Tibial nerve (tissue), 4 donors: ENCODE data around the gene SSPN.

Experiments used
- EP300 ChIP-seq, 2 donors: sonication (generic); formaldehyde crosslinking; IDR thresholded peaks; one replicate each; pipeline ENCODE4 v1.6.1; 2017; ENCODE audit warnings: antibody characterized with exemption in 2 of 2, mild to moderate bottlenecking in 1 of 2
- POLR2A ChIP-seq, 2 donors: fragments of 450-650 bp; IDR thresholded peaks; one replicate each; pipeline ENCODE4 v1.6.1; 2017; ENCODE audit warnings: antibody characterized with exemption in 2 of 2, mild to moderate bottlenecking in 2 of 2, moderate library complexity in 2 of 2
- TF ChIP-seq, protein P1 (sequence below), 5 experiments: fragments of 200-600 bp in 3 of 5; fragments of 450-650 bp in 2 of 5; sonication (generic) in 3 of 5; IDR thresholded peaks; one replicate each; pipeline ENCODE4 v1.5.1; 2016 to 2019; ENCODE audit warnings: antibody characterized with exemption in 5 of 5, mild to moderate bottlenecking in 3 of 5, moderate library complexity in 2 of 5

DNA sequence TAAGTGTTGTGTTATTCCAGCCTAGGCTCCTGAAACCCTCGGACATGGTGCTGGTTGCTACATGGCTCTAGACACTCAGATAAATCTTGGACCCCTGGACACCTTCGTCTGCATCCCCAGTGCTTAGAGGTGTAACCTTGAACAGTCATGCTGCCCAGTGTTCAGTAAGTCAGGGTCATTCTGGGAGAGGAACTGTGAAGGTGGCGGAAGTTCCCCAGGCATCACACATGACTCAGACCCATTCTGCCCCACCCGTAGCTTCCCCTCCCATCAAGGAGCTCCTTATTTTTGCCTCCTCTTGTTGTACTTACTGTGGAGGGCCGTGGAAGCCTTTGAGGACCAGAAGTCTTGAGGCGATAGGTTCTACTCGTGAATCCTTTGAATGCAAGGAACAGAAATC, 18.1 kb upstream of the SSPN start:
- TF ChIP-seq, protein P1, sequence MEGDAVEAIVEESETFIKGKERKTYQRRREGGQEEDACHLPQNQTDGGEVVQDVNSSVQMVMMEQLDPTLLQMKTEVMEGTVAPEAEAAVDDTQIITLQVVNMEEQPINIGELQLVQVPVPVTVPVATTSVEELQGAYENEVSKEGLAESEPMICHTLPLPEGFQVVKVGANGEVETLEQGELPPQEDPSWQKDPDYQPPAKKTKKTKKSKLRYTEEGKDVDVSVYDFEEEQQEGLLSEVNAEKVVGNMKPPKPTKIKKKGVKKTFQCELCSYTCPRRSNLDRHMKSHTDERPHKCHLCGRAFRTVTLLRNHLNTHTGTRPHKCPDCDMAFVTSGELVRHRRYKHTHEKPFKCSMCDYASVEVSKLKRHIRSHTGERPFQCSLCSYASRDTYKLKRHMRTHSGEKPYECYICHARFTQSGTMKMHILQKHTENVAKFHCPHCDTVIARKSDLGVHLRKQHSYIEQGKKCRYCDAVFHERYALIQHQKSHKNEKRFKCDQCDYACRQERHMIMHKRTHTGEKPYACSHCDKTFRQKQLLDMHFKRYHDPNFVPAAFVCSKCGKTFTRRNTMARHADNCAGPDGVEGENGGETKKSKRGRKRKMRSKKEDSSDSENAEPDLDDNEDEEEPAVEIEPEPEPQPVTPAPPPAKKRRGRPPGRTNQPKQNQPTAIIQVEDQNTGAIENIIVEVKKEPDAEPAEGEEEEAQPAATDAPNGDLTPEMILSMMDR (IDR thresholded peaks at IDR 0.05), result no peak
- no peak for TF ChIP-seq POLR2A (IDR thresholded peaks at IDR 0.05)
- TF ChIP-seq EP300 (IDR thresholded peaks at IDR 0.05), result no peak
